Measurements from ENCODE around the gene C2CD2L. TPM values are rescaled to one million over a fixed set of nuclear protein-coding genes. Genes with fewer than 3 reads are reported as not detected.

The C2CD2L gene
- total RNA-seq, 1 experiment from 2014 or later = 9.3 TPM

- Histone ChIP-seq H3K27ac (no peak overlapping the region), H4K20me1 (ENCODE audit: insufficient read depth) (no peaks in the 10 kb centered on the region), H3K4me1 (replicated peaks; ENCODE audit: insufficient read depth) (peaks cover 25% of the 10 kb centered on the region), H3F3A (ENCODE audit: insufficient read depth, low read depth) (peaks cover 53% of the 10 kb centered on the region), H3K9me2 (ENCODE audit: insufficient read depth) (no peaks in the 10 kb centered on the region), H3K4me2 (peak overlapping the region; percentile 92), H3K9me3 (ENCODE audit: insufficient read depth, low read depth) (no peaks in the 10 kb centered on the region), H3K36me3 (ENCODE audit: low read depth) (peaks cover 16% of the 10 kb centered on the region), H3K27me3 (ENCODE audit: insufficient read depth, low read depth) (no peaks in the 10 kb centered on the region), H3K4me3 (peak overlapping the region; percentile 79; the same call in 1 of the 2 replicates), H3K79me2 (ENCODE audit: low read depth) (peaks cover 29% of the 10 kb centered on the region), H2AFZ (no peak overlapping the region)
- no peak for DNase-seq
- no TSS peak for BruUV-seq (replicated peaks)
- TF ChIP-seq EZH2 (IDR thresholded peaks at IDR 0.05; ENCODE audit: low read depth) (no peak), CTCF (conservative IDR thresholded peaks at IDR 0.05) (no peak)
- intact Hi-C loops (cut with micrococcal nuclease; ENCODE audit: unreplicated experiment) = loop anchor here (5.0 to 10.0 kb wide), 3 partner anchors 192 to 375 kb away; partner anchors contain the start of gene MCAM
- CTCF ChIA-PET = no interaction called here
- POLR2A ChIA-PET (ENCODE audit: unreplicated experiment) = no interaction called here
Measured at GRCh38 chr11:119099711-119100110, 7.4 kb upstream of the C2CD2L start.

GRCh38 chr11:119100246-119100970 lies 6.7 kb upstream of the C2CD2L start:
- Histone ChIP-seq H3K79me2 (ENCODE audit: low read depth) (peaks cover 24% of the 10 kb centered on the region), H3K4me2 (peak overlapping the region; percentile 92), H3K9me2 (ENCODE audit: insufficient read depth) (no peaks in the 10 kb centered on the region), H3K36me3 (ENCODE audit: low read depth) (peaks cover 16% of the 10 kb centered on the region), H4K20me1 (ENCODE audit: insufficient read depth) (no peaks in the 10 kb centered on the region), H3K27ac (no peak overlapping the region), H3K27me3 (ENCODE audit: insufficient read depth, low read depth) (no peaks in the 10 kb centered on the region), H3K4me1 (replicated peaks; ENCODE audit: insufficient read depth) (peaks cover 25% of the 10 kb centered on the region), H3K4me3 (peak overlapping the region; percentile 79), H3F3A (ENCODE audit: insufficient read depth, low read depth) (peaks cover 53% of the 10 kb centered on the region), H3K9me3 (ENCODE audit: insufficient read depth, low read depth) (no peaks in the 10 kb centered on the region), H2AFZ (peak overlapping the region; percentile 87; the same call in 1 of the 2 replicates)
- ChIA-PET CTCF (no interaction called here), POLR2A (ENCODE audit: unreplicated experiment) (no interaction called here)
- peak in 1 of 2 experiments; percentile 61 for DNase-seq
- peak; percentile 74 for TF ChIP-seq CTCF (conservative IDR thresholded peaks at IDR 0.05)
- TF ChIP-seq EZH2 (IDR thresholded peaks at IDR 0.05; ENCODE audit: low read depth) = no peak
- intact Hi-C loops (cut with micrococcal nuclease; ENCODE audit: unreplicated experiment) = loop anchor here (5.0 kb wide), 2 partner anchors 193 to 217 kb away; partner anchors contain the start of gene MCAM
- BruUV-seq (replicated peaks) = no TSS peak

- TSS peak; percentile 23 for BruUV-seq (replicated peaks)
- intact Hi-C loops (cut with micrococcal nuclease; ENCODE audit: unreplicated experiment) = loop anchor here (5.0 kb wide), 2 partner anchors 194 to 216 kb away; partner anchors contain the start of gene MCAM
- H3K9me2 ChIP-seq (ENCODE audit: insufficient read depth) = no peaks in the 10 kb centered on the region
Measured at GRCh38 chr11:119100994-119101758, 6.0 kb upstream of the C2CD2L start.

More at GRCh38 chr11:119100994-119101758, 6.0 kb upstream of the C2CD2L start:
- Histone ChIP-seq H3K79me2 (ENCODE audit: low read depth) (peaks cover 24% of the 10 kb centered on the region), H3K9me3 (ENCODE audit: insufficient read depth, low read depth) (no peaks in the 10 kb centered on the region), H3F3A (ENCODE audit: insufficient read depth, low read depth) (peaks cover 49% of the 10 kb centered on the region), H3K27me3 (ENCODE audit: insufficient read depth, low read depth) (no peaks in the 10 kb centered on the region), H2AFZ (peak overlapping the region; percentile 87), H4K20me1 (ENCODE audit: insufficient read depth) (no peaks in the 10 kb centered on the region), H3K27ac (peak overlapping the region; percentile 87), H3K4me1 (replicated peaks; ENCODE audit: insufficient read depth) (peaks cover 24% of the 10 kb centered on the region), H3K4me3 (peak overlapping the region; percentile 79), H3K36me3 (ENCODE audit: low read depth) (peaks cover 16% of the 10 kb centered on the region), H3K4me2 (peak overlapping the region; percentile 92)
- ChIA-PET POLR2A (ENCODE audit: unreplicated experiment) (interaction anchor here (0.5 to 1.0 kb wide), 8 partner anchors 10 to 480 kb away, joined by 4 to 15 read pairs (median 6); partner anchors contain the start of gene NLRX1), CTCF (interaction anchor here (0.7 to 2.0 kb wide), 7 partner anchors 16 to 929 kb away, joined by 3 to 16 read pairs (median 5); partner anchors contain the start of genes HINFP, HMBS, MCAM and VPS11)
- no peak for TF ChIP-seq CTCF (conservative IDR thresholded peaks at IDR 0.05)
- no peak for TF ChIP-seq EZH2 (IDR thresholded peaks at IDR 0.05; ENCODE audit: low read depth)
- DNase-seq = peak in 1 of 2 experiments; percentile 56

All from PC-9 (cell line).